Activated CD4-positive, alpha-beta T cell treated with anti-CD3 and anti-CD28 coated beads, Interleukin-2, amount 10 ng/mL, durations not matched to agents 7 days and 5 days (primary cell): Measurements from ENCODE around the gene NNT. TPM values are rescaled to one million over a fixed set of nuclear protein-coding genes. Genes with fewer than 3 reads are reported as not detected.
"Not testable (repeated sequence)": the region's sequence is repeated elsewhere in the genome, so short reads cannot be mapped to it uniquely, and the experiment has no call there.

Experiments used
- CTCF ChIA-PET: fragments of 350-600 bp; sonication (Branson Sonifier 250); formaldehyde crosslinking; loops from one replicate; lab custom pipeline; 2021; ENCODE audit warnings: antibody characterized with exemption; lab: Charles Lee
- POLR2A ChIA-PET: fragments of 350-600 bp; sonication (Branson Sonifier 250); formaldehyde crosslinking; loops from one replicate; lab custom pipeline; 2021; ENCODE audit warnings: antibody characterized with exemption; lab: Charles Lee
- DNase-seq: peaks from one replicate; pipeline ENCODE4 v3.0.0-alpha.2; 2020
- H3K27ac Mint-ChIP-seq: one replicate; pipeline ENCODE4 v1.8.0; 2021; ENCODE audit warnings: mild to moderate bottlenecking, moderate library complexity, mixed read lengths
- H3K27me3 Mint-ChIP-seq: one replicate; pipeline ENCODE4 v1.8.0; 2021; ENCODE audit warnings: mixed read lengths
- H3K36me3 Mint-ChIP-seq: one replicate; pipeline ENCODE4 v1.8.0; 2021; ENCODE audit warnings: low read depth, mixed read lengths
- H3K4me1 Mint-ChIP-seq: one replicate; pipeline ENCODE4 v1.8.0; 2021; ENCODE audit warnings: mixed read lengths
- H3K4me3 Mint-ChIP-seq: one replicate; pipeline ENCODE4 v1.8.0; 2021; ENCODE audit warnings: mild to moderate bottlenecking, moderate library complexity, mixed read lengths
- H3K9me3 Mint-ChIP-seq: one replicate; pipeline ENCODE4 v1.8.0; 2021; ENCODE audit warnings: mixed read lengths
- total RNA-seq, 2 experiments: library from RNA; stranded (reverse); gene quantifications; one replicate each; pipeline ENCODE4 v1.2.3, GENCODE V29; 2021

The NNT gene
- total RNA-seq, 2 experiments from 2014 or later = 101 to 108 TPM

DNA sequence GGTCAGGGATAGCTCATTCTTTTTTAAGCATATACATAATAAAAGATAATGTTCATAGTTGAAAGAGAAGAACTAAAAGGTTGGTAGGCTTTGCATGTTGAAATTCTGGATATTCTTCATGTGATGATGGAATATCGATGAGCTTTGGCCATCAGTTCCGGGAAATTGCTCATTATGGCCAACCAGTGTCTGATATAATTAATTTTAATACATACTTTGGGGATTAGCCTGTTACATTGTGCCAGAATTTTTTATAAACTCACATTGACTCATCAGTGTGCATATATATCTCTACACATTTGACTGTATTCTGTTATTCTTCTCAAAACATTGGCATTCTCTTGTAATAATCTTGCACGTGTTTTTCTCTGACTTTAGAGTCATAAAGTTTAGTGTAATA is 84.3 kb downstream of the NNT start:
- H3K4me3 Mint-ChIP-seq = no peak overlapping the region
- H3K27me3 Mint-ChIP-seq = no peaks in the 10 kb centered on the region
- H3K9me3 Mint-ChIP-seq = peaks cover 4% of the 10 kb centered on the region
- H3K36me3 Mint-ChIP-seq = peaks cover 45% of the 10 kb centered on the region
- no peaks in the 10 kb centered on the region for H3K4me1 Mint-ChIP-seq
- DNase-seq = no peak
- H3K27ac Mint-ChIP-seq = no peak overlapping the region
- POLR2A ChIA-PET = no interaction called here
- CTCF ChIA-PET = interaction anchor here (1.1 kb wide), 1 partner anchor 16 kb away, joined by 3 read pairs; no protein-coding TSS in a partner anchor

DNA sequence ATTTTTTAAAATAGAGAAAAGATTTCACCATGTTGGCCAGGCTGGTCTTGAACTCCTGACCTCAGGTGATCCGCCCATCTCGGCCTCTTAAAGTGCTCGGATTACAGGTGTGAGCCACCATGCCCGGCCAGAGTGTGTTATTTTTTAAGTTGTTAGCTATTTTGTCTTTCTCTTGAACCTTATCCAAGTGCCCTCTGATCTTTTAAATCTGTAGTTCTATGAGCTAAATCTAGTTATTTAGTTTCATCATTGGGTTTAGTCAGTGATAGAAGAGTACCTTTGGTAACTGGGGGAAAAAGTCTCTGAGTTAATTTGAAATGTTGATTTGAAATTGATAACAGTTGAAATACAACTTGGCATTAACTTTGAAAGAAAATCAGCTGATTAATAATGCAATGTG is 88.3 kb downstream of the NNT start:
- Mint-ChIP-seq H3K36me3 (peaks cover 60% of the 10 kb centered on the region), H3K27me3 (no peaks in the 10 kb centered on the region), H3K4me1 (no peaks in the 10 kb centered on the region), H3K4me3 (no peak overlapping the region), H3K9me3 (peaks cover 24% of the 10 kb centered on the region), H3K27ac (no peak overlapping the region)
- DNase-seq = no peak
- ChIA-PET POLR2A (no interaction called here), CTCF (no interaction called here)

DNA sequence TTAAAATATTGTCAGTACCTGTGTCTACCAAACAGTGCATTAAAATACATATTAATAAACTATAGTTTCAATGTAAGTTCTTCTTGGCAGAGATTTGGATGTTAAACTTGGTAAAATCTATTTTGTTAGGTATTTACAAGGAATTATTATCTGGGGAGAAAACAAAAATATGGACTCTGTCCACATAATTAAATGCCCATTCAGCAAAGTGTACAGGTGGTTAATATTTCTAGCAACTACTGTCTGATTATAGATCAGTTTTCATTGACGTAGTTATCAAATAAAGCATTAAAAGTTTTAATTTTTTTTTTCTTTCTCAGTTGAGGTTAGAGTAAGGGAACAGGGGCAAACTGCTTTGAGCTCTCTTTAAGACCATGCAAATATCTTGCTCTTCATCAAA is 88.9 kb downstream of the NNT start:
- no peaks in the 10 kb centered on the region for H3K4me1 Mint-ChIP-seq
- no peaks in the 10 kb centered on the region for H3K27me3 Mint-ChIP-seq
- peaks cover 65% of the 10 kb centered on the region for H3K36me3 Mint-ChIP-seq
- no peak for DNase-seq
- peaks cover 24% of the 10 kb centered on the region for H3K9me3 Mint-ChIP-seq
- H3K4me3 Mint-ChIP-seq = no peak overlapping the region
- no peak overlapping the region for H3K27ac Mint-ChIP-seq
- POLR2A ChIA-PET = no interaction called here
- CTCF ChIA-PET = no interaction called here

DNA sequence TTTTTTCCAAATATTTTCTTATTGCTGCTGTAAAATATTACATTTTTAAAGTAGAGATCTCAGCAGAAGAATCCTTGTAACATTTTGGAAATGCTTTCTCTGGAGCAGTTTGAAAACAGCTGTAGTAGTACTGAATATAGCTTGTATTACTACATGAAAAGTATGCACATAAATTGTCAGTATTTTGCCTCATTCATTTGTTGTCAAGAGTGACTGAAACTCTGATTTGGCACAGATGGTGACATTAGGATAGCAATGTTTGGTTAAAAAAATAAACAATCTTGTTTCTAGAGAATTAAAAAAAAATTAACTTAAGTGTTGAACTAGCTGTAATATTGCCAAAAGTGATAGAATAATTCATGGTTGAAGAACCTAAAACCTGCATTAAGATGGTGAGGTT is 90.4 kb downstream of the NNT start:
- H3K27ac Mint-ChIP-seq = no peak overlapping the region
- H3K4me1 Mint-ChIP-seq = no peaks in the 10 kb centered on the region
- H3K9me3 Mint-ChIP-seq = peaks cover 24% of the 10 kb centered on the region
- peaks cover 70% of the 10 kb centered on the region for H3K36me3 Mint-ChIP-seq
- ChIA-PET CTCF (no interaction called here), POLR2A (no interaction called here)
- no peak overlapping the region for H3K4me3 Mint-ChIP-seq
- no peak for DNase-seq
- H3K27me3 Mint-ChIP-seq = no peaks in the 10 kb centered on the region

DNA sequence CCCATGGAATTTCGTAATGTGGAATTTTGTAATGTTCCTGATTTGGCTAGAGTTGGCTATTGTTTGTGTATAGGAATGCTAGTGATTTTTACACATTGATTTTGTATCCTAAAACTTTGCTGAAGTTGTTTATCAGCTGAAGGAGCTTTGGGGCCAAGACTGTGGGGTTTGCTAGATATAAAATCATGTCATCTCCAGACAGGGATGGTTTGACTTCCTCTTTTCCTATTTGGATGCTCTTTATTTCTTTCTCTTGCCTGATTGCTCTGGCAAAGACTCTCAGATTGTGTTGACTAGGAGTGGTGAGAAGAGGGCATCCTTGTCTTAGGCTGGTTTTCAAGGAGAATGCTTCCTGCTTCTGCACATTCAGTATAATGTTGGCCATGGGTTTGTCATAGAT is 91.0 kb downstream of the NNT start:
- ChIA-PET CTCF (interaction anchor here (0.6 kb wide), 1 partner anchor 973 kb away, joined by 3 read pairs; no protein-coding TSS in a partner anchor), POLR2A (no interaction called here)
- no peaks in the 10 kb centered on the region for H3K27me3 Mint-ChIP-seq
- peaks cover 64% of the 10 kb centered on the region for H3K36me3 Mint-ChIP-seq
- no peaks in the 10 kb centered on the region for H3K4me1 Mint-ChIP-seq
- H3K4me3 Mint-ChIP-seq = no peak overlapping the region
- DNase-seq = no peak
- no peak overlapping the region for H3K27ac Mint-ChIP-seq
- H3K9me3 Mint-ChIP-seq = peaks cover 24% of the 10 kb centered on the region

DNA sequence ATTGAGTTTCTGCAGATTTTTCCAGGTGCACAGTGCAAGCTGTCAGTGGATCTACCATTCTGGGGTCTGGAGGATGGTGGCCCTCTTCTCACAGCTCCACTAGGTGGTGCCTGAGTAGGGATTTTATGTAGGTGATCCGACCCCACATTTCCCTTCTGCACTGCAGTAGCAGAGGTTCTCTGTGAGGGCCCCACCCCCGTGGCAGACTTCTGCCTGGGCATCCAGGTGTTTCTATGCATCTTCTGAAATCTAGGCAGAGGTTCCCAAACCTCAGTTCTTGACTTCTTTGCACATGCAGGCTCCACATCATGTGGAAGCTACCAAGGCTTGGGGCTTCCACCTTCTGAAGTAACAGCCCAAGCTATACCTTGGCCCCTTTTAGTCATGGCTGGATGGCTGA is 93.5 kb downstream of the NNT start:
- CTCF ChIA-PET, H3K4me3 Mint-ChIP-seq, DNase-seq, H3K4me1 Mint-ChIP-seq, H3K27me3 Mint-ChIP-seq, H3K27ac Mint-ChIP-seq, POLR2A ChIA-PET: not testable (repeated sequence)
- peaks cover 21% of the 10 kb centered on the region for H3K9me3 Mint-ChIP-seq
- peaks cover 60% of the 10 kb centered on the region for H3K36me3 Mint-ChIP-seq

DNA sequence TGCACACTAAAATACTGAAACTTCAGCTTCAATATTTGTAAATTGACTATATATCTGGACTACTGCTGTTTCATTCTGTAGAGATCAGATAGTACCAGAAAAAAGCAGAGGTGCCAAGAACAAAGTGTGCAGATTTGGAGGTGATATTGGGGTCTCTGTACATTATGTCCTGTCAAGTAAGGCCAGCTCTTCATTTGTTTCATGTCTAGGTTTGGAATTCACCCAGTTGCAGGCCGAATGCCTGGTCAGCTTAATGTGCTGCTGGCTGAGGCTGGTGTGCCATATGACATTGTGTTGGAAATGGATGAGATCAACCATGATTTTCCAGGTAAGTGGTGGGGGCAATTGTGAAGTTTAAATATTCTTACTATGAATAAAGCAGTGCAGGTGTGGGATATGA is 96.9 kb downstream of the NNT start:
- peaks cover 59% of the 10 kb centered on the region for H3K36me3 Mint-ChIP-seq
- no peak overlapping the region for H3K27ac Mint-ChIP-seq
- ChIA-PET CTCF (no interaction called here), POLR2A (no interaction called here)
- H3K27me3 Mint-ChIP-seq = no peaks in the 10 kb centered on the region
- no peak for DNase-seq
- peaks cover 10% of the 10 kb centered on the region for H3K9me3 Mint-ChIP-seq
- H3K4me3 Mint-ChIP-seq = no peak overlapping the region
- H3K4me1 Mint-ChIP-seq = no peaks in the 10 kb centered on the region

DNA sequence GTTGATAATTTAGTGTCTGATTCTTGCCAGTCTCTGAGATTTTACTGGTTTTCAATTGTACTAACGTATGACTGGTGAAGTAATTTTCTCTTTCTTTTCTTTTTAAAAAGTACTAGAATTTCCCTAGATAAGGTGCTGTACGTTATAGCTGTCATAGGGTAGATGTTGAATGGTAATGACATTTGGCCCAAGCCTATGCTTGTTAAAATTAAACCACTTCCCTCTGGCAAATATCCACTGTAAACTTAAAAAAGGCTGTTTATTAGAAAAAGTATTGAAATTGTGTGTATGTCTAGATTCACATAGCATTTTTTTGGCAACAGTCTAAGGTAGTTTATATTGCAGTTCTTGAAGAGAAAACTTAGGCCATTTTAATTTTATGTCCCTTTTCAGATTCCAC is 97.6 kb downstream of the NNT start:
- Mint-ChIP-seq H3K36me3 (peaks cover 59% of the 10 kb centered on the region), H3K27ac (no peak overlapping the region), H3K27me3 (no peaks in the 10 kb centered on the region), H3K4me1 (no peaks in the 10 kb centered on the region), H3K4me3 (no peak overlapping the region), H3K9me3 (peaks cover 6% of the 10 kb centered on the region)
- no peak for DNase-seq
- ChIA-PET POLR2A (no interaction called here), CTCF (no interaction called here)

DNA sequence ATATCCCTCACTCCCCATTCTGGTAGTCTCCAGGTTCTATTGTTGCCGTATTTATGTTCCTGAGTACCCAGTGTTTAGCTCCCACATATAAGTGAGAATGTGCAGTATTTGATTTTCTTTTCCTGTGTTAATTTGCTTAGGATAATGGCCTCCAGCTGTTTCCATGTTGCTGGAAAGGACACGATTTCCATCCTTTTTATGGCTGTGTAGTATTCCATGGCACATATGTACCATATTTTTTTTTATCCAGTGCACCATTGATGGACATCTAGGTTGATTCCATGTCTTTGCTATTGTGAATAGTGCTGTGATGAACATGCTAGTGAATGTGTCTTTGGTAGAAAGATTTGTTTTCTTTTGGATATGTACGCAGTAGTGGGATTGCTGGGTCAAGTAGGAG is 98.2 kb downstream of the NNT start:
- no peak for DNase-seq
- Mint-ChIP-seq H3K4me3 (no peak overlapping the region), H3K9me3 (no peaks in the 10 kb centered on the region), H3K4me1 (no peaks in the 10 kb centered on the region), H3K27ac (no peak overlapping the region), H3K36me3 (peaks cover 55% of the 10 kb centered on the region), H3K27me3 (no peaks in the 10 kb centered on the region)
- CTCF ChIA-PET = interaction anchor here (0.6 kb wide), 1 partner anchor 150 kb away, joined by 5 read pairs; no protein-coding TSS in a partner anchor
- POLR2A ChIA-PET = no interaction called here

DNA sequence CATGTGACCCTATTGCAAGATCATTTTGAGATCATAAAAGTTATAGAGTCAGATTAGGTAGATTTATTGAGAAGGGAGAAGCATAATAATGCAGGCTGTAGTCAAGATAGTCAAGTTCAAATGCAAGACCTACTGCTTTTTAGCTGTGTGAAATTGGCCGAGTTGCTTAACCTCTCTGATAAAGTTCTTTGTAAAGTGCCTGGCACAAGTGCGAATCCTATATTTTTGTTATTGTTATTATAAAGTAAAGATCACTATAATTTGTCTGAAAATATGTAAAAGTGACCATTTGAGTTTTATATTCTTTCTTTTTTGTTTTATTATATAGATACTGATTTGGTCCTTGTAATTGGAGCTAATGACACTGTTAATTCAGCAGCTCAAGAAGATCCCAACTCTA is 99.3 kb downstream of the NNT start:
- CTCF ChIA-PET = interaction anchor here (1.5 kb wide), 1 partner anchor 15 kb away, joined by 3 read pairs; no protein-coding TSS in a partner anchor
- no peaks in the 10 kb centered on the region for H3K4me1 Mint-ChIP-seq
- peaks cover 50% of the 10 kb centered on the region for H3K36me3 Mint-ChIP-seq
- no peak for DNase-seq
- no peak overlapping the region for H3K4me3 Mint-ChIP-seq
- no peak overlapping the region for H3K27ac Mint-ChIP-seq
- POLR2A ChIA-PET = no interaction called here
- no peaks in the 10 kb centered on the region for H3K27me3 Mint-ChIP-seq
- H3K9me3 Mint-ChIP-seq = no peaks in the 10 kb centered on the region

DNA sequence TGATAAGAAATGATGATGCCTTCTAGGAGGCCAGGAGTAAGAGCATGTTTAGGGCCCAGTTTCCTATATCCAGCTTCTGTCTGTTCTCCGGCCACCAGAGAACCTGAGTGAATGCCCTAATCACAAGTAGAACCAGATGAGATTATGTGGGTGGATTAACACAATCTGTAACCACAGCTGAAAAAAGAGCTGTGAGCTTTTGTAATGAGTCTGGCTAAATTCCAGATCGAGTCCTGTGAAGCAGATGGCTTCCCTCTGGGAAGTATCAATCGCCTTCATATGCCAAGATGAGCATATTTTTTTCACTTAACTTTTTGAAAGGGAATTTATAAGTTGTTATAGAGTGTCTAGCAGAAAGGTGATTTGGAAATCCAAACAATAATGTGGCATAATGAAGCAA is 99.8 kb downstream of the NNT start:
- H3K27ac Mint-ChIP-seq = no peak overlapping the region
- H3K9me3 Mint-ChIP-seq = no peaks in the 10 kb centered on the region
- no peak overlapping the region for H3K4me3 Mint-ChIP-seq
- no peaks in the 10 kb centered on the region for H3K4me1 Mint-ChIP-seq
- CTCF ChIA-PET = interaction anchor here (1.5 kb wide), 1 partner anchor 16 kb away, joined by 3 read pairs; no protein-coding TSS in a partner anchor
- H3K36me3 Mint-ChIP-seq = peaks cover 47% of the 10 kb centered on the region
- no peak for DNase-seq
- POLR2A ChIA-PET = no interaction called here
- H3K27me3 Mint-ChIP-seq = no peaks in the 10 kb centered on the region

DNA sequence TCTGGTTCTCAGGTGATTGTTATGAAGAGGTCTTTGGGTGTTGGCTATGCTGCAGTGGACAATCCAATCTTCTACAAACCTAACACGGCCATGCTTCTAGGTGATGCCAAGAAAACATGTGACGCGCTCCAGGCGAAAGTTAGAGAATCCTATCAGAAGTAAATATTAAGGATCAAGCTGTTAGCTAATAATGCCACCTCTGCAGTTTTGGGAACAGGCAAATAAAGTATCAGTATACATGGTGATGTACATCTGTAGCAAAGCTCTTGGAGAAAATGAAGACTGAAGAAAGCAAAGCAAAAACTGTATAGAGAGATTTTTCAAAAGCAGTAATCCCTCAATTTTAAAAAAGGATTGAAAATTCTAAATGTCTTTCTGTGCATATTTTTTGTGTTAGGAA is 101.3 kb downstream of the NNT start:
- CTCF ChIA-PET = no interaction called here

DNA sequence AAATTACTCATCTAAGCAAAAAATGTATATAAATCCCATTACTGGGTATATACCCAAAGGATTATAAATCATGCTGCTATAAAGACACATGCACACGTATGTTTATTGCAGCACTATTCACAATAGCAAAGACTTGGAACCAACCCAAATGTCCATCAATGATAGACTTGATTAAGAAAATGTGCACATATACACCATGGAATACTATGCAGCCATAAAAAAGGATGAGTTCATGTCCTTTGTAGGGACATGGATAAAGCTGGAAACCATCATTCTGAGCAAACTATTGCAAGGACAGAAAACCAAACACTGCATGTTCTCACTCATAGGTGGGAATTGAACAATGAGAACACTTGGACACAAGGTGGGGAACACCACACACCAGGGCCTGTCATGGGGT is 103.6 kb downstream of the NNT start:
- H3K27me3 Mint-ChIP-seq, H3K4me3 Mint-ChIP-seq, H3K27ac Mint-ChIP-seq, H3K9me3 Mint-ChIP-seq, POLR2A ChIA-PET, CTCF ChIA-PET, H3K4me1 Mint-ChIP-seq, DNase-seq: not testable (repeated sequence)
- H3K36me3 Mint-ChIP-seq = peaks cover 37% of the 10 kb centered on the region

More for the DNA sequence above, 101.3 kb downstream of the NNT start:
- no peaks in the 10 kb centered on the region for H3K9me3 Mint-ChIP-seq
- no peaks in the 10 kb centered on the region for H3K4me1 Mint-ChIP-seq
- H3K4me3 Mint-ChIP-seq = no peak overlapping the region
- H3K36me3 Mint-ChIP-seq = peaks cover 45% of the 10 kb centered on the region
- DNase-seq = no peak
- no peak overlapping the region for H3K27ac Mint-ChIP-seq
- H3K27me3 Mint-ChIP-seq = no peaks in the 10 kb centered on the region
- POLR2A ChIA-PET = no interaction called here

DNA sequence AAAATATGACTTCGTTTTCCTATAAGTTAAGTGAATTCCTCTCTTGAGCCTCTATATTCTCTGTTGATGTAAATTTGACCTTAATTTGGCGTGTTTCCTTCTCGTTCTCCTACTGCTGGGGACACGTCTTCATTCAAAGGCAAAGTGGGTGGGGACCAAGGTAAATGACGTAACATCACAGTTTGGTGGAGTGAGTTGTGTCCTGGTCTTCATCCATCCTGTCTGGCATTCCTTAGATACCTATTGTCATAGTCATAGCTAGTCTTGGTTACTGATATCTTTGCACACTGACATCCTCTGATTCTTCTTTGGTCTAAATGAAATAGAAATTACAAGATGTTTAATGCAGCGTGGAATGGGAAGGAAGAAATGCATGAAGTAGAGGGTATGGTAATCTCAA is 108.5 kb downstream of the NNT start:
- ChIA-PET POLR2A (no interaction called here), CTCF (no interaction called here)
- H3K4me3 Mint-ChIP-seq = no peak overlapping the region
- peaks cover 7% of the 10 kb centered on the region for H3K36me3 Mint-ChIP-seq
- DNase-seq = no peak
- no peaks in the 10 kb centered on the region for H3K4me1 Mint-ChIP-seq
- H3K9me3 Mint-ChIP-seq = no peaks in the 10 kb centered on the region
- H3K27ac Mint-ChIP-seq = no peak overlapping the region
- H3K27me3 Mint-ChIP-seq = no peaks in the 10 kb centered on the region
